Trophoblast cell (in vitro differentiated cells and primary cell): Measurements from ENCODE around the gene MEGF11.

Experiments
- DNase-seq, 2 donors: peaks; one replicate each; pipeline ENCODE4 v3.0.0-alpha.2; 2016
- H2AFZ ChIP-seq: 2 replicates; pipeline ENCODE4 v1.6.1; 2013; ENCODE audit warnings: low read length, moderate library complexity, mild to moderate bottlenecking; ENCODE audit not compliant: insufficient read depth, poor library complexity
- H2AK5ac ChIP-seq: 2 replicates; pipeline ENCODE4 v1.6.1; 2013; ENCODE audit warnings: mild to moderate bottlenecking, low read length
- H2BK120ac ChIP-seq: 2 replicates; pipeline ENCODE4 v1.6.1; 2013; ENCODE audit warnings: low read length, mild to moderate bottlenecking, moderate library complexity; ENCODE audit not compliant: insufficient read depth, poor library complexity
- H2BK12ac ChIP-seq: 2 replicates; pipeline ENCODE4 v1.6.1; 2013; ENCODE audit warnings: mild to moderate bottlenecking, low read length, moderate library complexity
- H2BK5ac ChIP-seq: 2 replicates; pipeline ENCODE4 v1.6.1; 2013; ENCODE audit warnings: low read length, low read depth, moderate library complexity, mild to moderate bottlenecking; ENCODE audit not compliant: poor library complexity
- H3K14ac ChIP-seq: 2 replicates; pipeline ENCODE4 v1.6.1; 2013; ENCODE audit warnings: mild to moderate bottlenecking, low read length
- H3K18ac ChIP-seq: 2 replicates; pipeline ENCODE4 v1.6.1; 2013; ENCODE audit warnings: mild to moderate bottlenecking, low read length
- H3K23ac ChIP-seq: 2 replicates; pipeline ENCODE4 v1.6.1; 2013; ENCODE audit warnings: low read length
- H3K27ac ChIP-seq: 2 replicates; pipeline ENCODE4 v1.5.1; 2013; ENCODE audit warnings: low read depth, mild to moderate bottlenecking, inconsistent platforms, low read length, moderate library complexity
- H3K27me3 ChIP-seq: 2 replicates; pipeline ENCODE4 v1.6.1; 2013; ENCODE audit warnings: inconsistent platforms, mild to moderate bottlenecking, low read length, moderate library complexity; ENCODE audit not compliant: insufficient read depth
- H3K36me3 ChIP-seq, 2 experiments: 1 replicate in 1 of 2; 2 replicates in 1 of 2; pipeline ENCODE4 v1.6.1; 2013; ENCODE audit warnings: low read length in 2 of 2, mild to moderate bottlenecking in 2 of 2, moderate library complexity in 1 of 2; ENCODE audit not compliant: insufficient read depth in 2 of 2, control insufficient read depth in 1 of 2
- H3K4ac ChIP-seq: 2 replicates; pipeline ENCODE4 v1.6.1; 2013; ENCODE audit warnings: low read depth, mild to moderate bottlenecking, low read length, moderate library complexity
- H3K4me1 ChIP-seq, 2 experiments: 1 replicate in 1 of 2; 2 replicates in 1 of 2; pipeline ENCODE4 v1.6.1; 2013; ENCODE audit warnings: low read length in 2 of 2, mild to moderate bottlenecking in 2 of 2, moderate library complexity in 1 of 2; ENCODE audit not compliant: insufficient read depth in 2 of 2, control insufficient read depth in 1 of 2
- H3K4me2 ChIP-seq: 2 replicates; pipeline ENCODE4 v1.6.1; 2013; ENCODE audit warnings: inconsistent platforms, mild to moderate bottlenecking, low read length, moderate library complexity
- H3K4me3 ChIP-seq: 2 replicates; pipeline ENCODE4 v1.5.1; 2013; ENCODE audit warnings: mild to moderate bottlenecking, low read depth, low read length, inconsistent platforms
- H3K79me1 ChIP-seq: one replicate; pipeline ENCODE4 v1.6.1; 2013; ENCODE audit warnings: low read length
- H3K79me2 ChIP-seq: 2 replicates; pipeline ENCODE4 v1.6.1; 2013; ENCODE audit warnings: low read length, mild to moderate bottlenecking; ENCODE audit not compliant: control insufficient read depth, insufficient read depth, poor library complexity
- H3K9ac ChIP-seq: 2 replicates; pipeline ENCODE4 v1.6.1; 2013; ENCODE audit warnings: mild to moderate bottlenecking, low read length
- H3K9me3 ChIP-seq: 2 replicates; pipeline ENCODE4 v1.6.1; 2013; ENCODE audit warnings: low read depth, mild to moderate bottlenecking, control low read depth, inconsistent platforms, low read length; ENCODE audit not compliant: insufficient read depth
- H4K12ac ChIP-seq: 2 replicates; pipeline ENCODE4 v1.6.1; 2013; ENCODE audit warnings: low read depth, mild to moderate bottlenecking, low read length, moderate library complexity
- H4K8ac ChIP-seq: 2 replicates; pipeline ENCODE4 v1.6.1; 2013; ENCODE audit warnings: low read depth, mild to moderate bottlenecking, low read length, moderate library complexity
- H4K91ac ChIP-seq: one replicate; pipeline ENCODE4 v1.6.1; 2013; ENCODE audit warnings: low read depth, mild to moderate bottlenecking, low read length, moderate library complexity
- WGBS: extraction: QIAGEN DNeasy Blood & Tissue Kit; methylation state at CpG from one replicate; pipeline ENCODE4 v1.1.7; 2013; ENCODE audit warnings: missing lambda C conversion rate; ENCODE audit not compliant: insufficient read length, insufficient coverage; ENCODE audit errors: extremely low coverage; 5-methylcytosine and 5-hydroxymethylcytosine counted together

MEGF11 gene

DNA sequence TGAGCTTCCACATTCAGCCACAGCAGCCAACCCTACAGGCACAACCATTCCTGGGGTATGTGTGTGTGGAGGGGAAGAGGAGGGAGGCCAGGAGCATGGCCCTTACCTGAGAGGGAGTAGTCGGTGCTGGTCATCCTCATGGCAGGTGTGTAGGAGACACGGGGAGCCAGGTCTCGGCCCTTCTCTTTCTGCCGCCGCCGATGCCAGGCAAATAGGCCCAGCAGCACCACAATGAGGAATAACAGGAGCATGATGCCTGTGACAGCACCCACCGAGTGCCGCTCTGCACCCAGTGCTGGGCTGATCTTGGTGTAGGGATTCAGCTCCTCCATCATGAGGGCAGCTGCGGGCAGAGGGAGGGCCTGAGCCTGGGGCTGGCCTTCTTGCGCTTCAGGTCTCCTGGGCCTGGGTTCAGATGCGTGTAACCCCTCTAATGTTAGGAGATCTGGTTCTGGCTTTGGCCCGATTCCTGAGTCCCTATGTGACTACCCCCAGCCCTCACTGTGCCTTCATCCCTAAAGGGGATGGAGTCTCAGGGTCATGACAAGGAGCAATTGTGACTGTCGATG is 339.8 kb downstream of the MEGF11 start:
- no peak overlapping the region for H2AK5ac ChIP-seq
- H4K12ac ChIP-seq, result no peak overlapping the region
- peaks cover 30 to 31% of the 10 kb centered on the region in 2 experiments for H3K36me3 ChIP-seq
- no peak for DNase-seq
- H3K23ac ChIP-seq, result no peak overlapping the region
- H3K4ac ChIP-seq, result no peak overlapping the region
- H2BK5ac ChIP-seq, result no peak overlapping the region
- no peak overlapping the region for H2BK12ac ChIP-seq
- no peaks in the 10 kb centered on the region for H3K4me1 ChIP-seq
- no peak overlapping the region for H2AFZ ChIP-seq
- no peaks in the 10 kb centered on the region for H3K79me2 ChIP-seq
- H3K4me3 ChIP-seq, result no peak overlapping the region
- no peak overlapping the region for H4K91ac ChIP-seq
- no peak overlapping the region for H3K14ac ChIP-seq
- no peak overlapping the region for H3K18ac ChIP-seq
- H3K9me3 ChIP-seq, result no peaks in the 10 kb centered on the region
- no peaks in the 10 kb centered on the region for H3K79me1 ChIP-seq
- H4K8ac ChIP-seq, result no peak overlapping the region
- no peak overlapping the region for H3K9ac ChIP-seq
- no peaks in the 10 kb centered on the region for H3K27me3 ChIP-seq
- no CpG with 5 or more reads among the region's 13 CpGs for WGBS
- H3K27ac ChIP-seq, result no peak overlapping the region
- H2BK120ac ChIP-seq, result no peak overlapping the region
- H3K4me2 ChIP-seq, result no peak overlapping the region

DNA sequence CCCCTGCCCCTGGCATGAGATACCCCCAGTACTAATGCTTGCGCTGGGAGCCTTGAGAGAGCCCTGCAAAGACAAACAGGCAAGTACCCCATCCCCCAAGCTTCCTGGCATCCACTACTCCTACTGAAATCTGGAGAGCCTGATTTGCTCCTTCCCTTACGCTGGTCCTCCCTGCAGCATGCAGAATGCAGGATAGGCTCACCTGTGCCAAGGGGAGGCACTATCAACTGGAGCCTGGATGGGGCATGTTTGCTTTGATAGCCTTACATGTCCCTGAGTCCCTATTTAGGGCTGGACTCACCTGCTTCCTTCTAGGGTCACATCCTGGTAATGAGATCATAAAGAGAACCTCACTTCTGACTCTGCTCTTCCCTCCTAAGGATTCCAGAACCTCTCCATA is 341.3 kb downstream of the MEGF11 start:
- Histone ChIP-seq H2AK5ac (no peak overlapping the region), H3K79me2 (peaks cover 2% of the 10 kb centered on the region), H2AFZ (no peak overlapping the region), H3K36me3 (peaks cover 37 to 38% of the 10 kb centered on the region in 2 experiments), H3K79me1 (peaks cover 8% of the 10 kb centered on the region), H3K18ac (no peak overlapping the region), H3K27me3 (no peaks in the 10 kb centered on the region), H3K9me3 (no peaks in the 10 kb centered on the region), H3K9ac (no peak overlapping the region), H3K4me2 (no peak overlapping the region), H3K27ac (no peak overlapping the region), H3K4ac (no peak overlapping the region), H2BK12ac (no peak overlapping the region), H4K91ac (no peak overlapping the region), H2BK120ac (no peak overlapping the region), H4K12ac (no peak overlapping the region), H3K14ac (no peak overlapping the region), H3K4me1 (no peaks in the 10 kb centered on the region), H3K4me3 (no peak overlapping the region), H2BK5ac (no peak overlapping the region), H4K8ac (no peak overlapping the region), H3K23ac (no peak overlapping the region)
- DNase-seq, result no peak
- no CpG with 5 or more reads among the region's 2 CpGs for WGBS

DNA sequence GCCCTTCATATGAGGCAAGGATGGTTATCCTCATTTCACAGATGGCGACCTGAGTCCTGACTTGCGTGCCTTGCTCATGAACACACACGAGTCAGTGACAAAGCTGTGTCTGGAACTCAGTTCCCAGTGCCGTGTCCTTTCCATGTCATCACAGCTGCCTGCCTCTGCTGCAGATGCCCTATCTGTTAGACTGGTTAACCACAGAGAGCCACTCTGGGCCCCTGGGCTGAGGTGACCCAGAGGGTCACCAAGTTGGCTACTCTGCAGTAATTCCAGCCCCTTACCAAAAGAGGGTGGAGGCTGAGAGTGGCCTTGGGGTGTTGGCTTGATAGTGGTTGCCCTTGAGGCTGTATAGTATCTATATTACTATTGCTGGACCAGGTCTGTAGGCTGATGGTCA is 343.2 kb downstream of the MEGF11 start:
- no peak overlapping the region for H3K27ac ChIP-seq
- H3K4ac ChIP-seq, result no peak overlapping the region

DNA sequence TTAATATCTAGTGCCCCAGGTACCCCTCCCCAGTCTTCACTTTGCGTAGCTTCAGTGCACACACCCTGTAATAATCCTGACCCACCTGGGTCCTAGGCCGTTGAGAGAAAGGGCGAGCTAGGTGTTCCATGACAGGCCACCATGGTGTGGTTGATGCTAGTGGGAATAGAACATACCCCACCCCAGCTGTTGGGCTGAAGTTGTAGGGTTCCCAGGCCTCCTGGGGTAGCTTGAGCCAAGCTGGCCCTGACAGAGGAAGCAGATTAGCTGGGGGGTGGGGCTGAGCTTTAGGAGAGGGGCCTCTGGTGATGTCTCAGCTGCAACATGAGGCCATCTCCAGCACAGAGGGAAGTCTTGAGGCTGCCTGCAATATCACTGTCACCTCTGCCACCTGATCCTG is 343.7 kb downstream of the MEGF11 start:
- H3K4me2 ChIP-seq, result no peak overlapping the region
- no peak overlapping the region for H2AK5ac ChIP-seq
- WGBS, result no CpG with 5 or more reads among the region's 3 CpGs
- peaks cover 38% of the 10 kb centered on the region in 2 experiments for H3K36me3 ChIP-seq
- no peak for DNase-seq
- H3K23ac ChIP-seq, result no peak overlapping the region
- peaks cover 12% of the 10 kb centered on the region for H3K79me1 ChIP-seq
- H3K9ac ChIP-seq, result no peak overlapping the region
- no peak overlapping the region for H2BK12ac ChIP-seq
- no peak overlapping the region for H4K91ac ChIP-seq
- H3K4me3 ChIP-seq, result no peak overlapping the region
- H3K27ac ChIP-seq, result no peak overlapping the region
- no peak overlapping the region for H3K4ac ChIP-seq
- H4K12ac ChIP-seq, result no peak overlapping the region
- H2AFZ ChIP-seq, result no peak overlapping the region
- no peak overlapping the region for H4K8ac ChIP-seq
- peaks cover 7 to 9% of the 10 kb centered on the region in 2 experiments for H3K4me1 ChIP-seq
- H2BK120ac ChIP-seq, result no peak overlapping the region
- H2BK5ac ChIP-seq, result no peak overlapping the region
- H3K27me3 ChIP-seq, result no peaks in the 10 kb centered on the region
- H3K14ac ChIP-seq, result no peak overlapping the region
- peaks cover 2% of the 10 kb centered on the region for H3K79me2 ChIP-seq
- H3K18ac ChIP-seq, result no peak overlapping the region
- no peaks in the 10 kb centered on the region for H3K9me3 ChIP-seq

More for the DNA sequence above, 343.2 kb downstream of the MEGF11 start:
- H3K9ac ChIP-seq, result no peak overlapping the region
- no peak for DNase-seq
- H4K91ac ChIP-seq, result no peak overlapping the region
- no CpG with 5 or more reads among the region's 4 CpGs for WGBS
- no peak overlapping the region for H3K23ac ChIP-seq
- no peaks in the 10 kb centered on the region for H3K9me3 ChIP-seq
- H2AK5ac ChIP-seq, result no peak overlapping the region
- H3K18ac ChIP-seq, result no peak overlapping the region
- H2BK12ac ChIP-seq, result no peak overlapping the region
- peaks cover 7% of the 10 kb centered on the region in 2 experiments for H3K4me1 ChIP-seq
- H4K12ac ChIP-seq, result no peak overlapping the region
- no peak overlapping the region for H2BK5ac ChIP-seq
- peaks cover 12% of the 10 kb centered on the region for H3K79me1 ChIP-seq
- H3K27me3 ChIP-seq, result no peaks in the 10 kb centered on the region
- no peak overlapping the region for H3K4me3 ChIP-seq
- no peak overlapping the region for H2AFZ ChIP-seq
- H3K79me2 ChIP-seq, result peaks cover 2% of the 10 kb centered on the region
- no peak overlapping the region for H3K4me2 ChIP-seq
- H2BK120ac ChIP-seq, result no peak overlapping the region
- no peak overlapping the region for H3K14ac ChIP-seq
- peaks cover 38% of the 10 kb centered on the region in 2 experiments for H3K36me3 ChIP-seq
- H4K8ac ChIP-seq, result no peak overlapping the region
